Ectodermal cell (in vitro differentiated cells): Measurements from ENCODE around the gene ACER3.

ENCODE experiments used
- H3K27ac ChIP-seq: 2 replicates; pipeline ENCODE4 v1.7.0; 2013; ENCODE audit warnings: mild to moderate bottlenecking, low read depth, low read length; ENCODE audit not compliant: insufficient read depth, poor library complexity, severe bottlenecking
- H3K27me3 ChIP-seq: 2 replicates; pipeline ENCODE4 v1.7.0; 2013; ENCODE audit warnings: mild to moderate bottlenecking, low read length; ENCODE audit not compliant: insufficient read depth, control insufficient read depth, poor library complexity, severe bottlenecking
- H3K36me3 ChIP-seq: one replicate; pipeline ENCODE4 v1.7.0; 2013; ENCODE audit warnings: low read length; ENCODE audit not compliant: control insufficient read depth, insufficient read depth
- H3K4me1 ChIP-seq: one replicate; pipeline ENCODE4 v1.7.0; 2013; ENCODE audit warnings: low read length; ENCODE audit not compliant: control insufficient read depth, insufficient read depth
- H3K4me3 ChIP-seq: 2 replicates; pipeline ENCODE4 v1.7.0; 2013; ENCODE audit warnings: low read depth, low read length, control low read depth; ENCODE audit not compliant: insufficient read depth
- H3K9me3 ChIP-seq: 2 replicates; pipeline ENCODE4 v1.7.0; 2013; ENCODE audit warnings: mild to moderate bottlenecking, low read length, moderate library complexity; ENCODE audit not compliant: control insufficient read depth
- WGBS, 2 experiments: methylation state at CpG; one replicate each; pipeline ENCODE4 v1.1.7; 2013; ENCODE audit warnings: missing lambda C conversion rate in 2 of 2; 5-methylcytosine and 5-hydroxymethylcytosine counted together

ACER3 gene

DNA sequence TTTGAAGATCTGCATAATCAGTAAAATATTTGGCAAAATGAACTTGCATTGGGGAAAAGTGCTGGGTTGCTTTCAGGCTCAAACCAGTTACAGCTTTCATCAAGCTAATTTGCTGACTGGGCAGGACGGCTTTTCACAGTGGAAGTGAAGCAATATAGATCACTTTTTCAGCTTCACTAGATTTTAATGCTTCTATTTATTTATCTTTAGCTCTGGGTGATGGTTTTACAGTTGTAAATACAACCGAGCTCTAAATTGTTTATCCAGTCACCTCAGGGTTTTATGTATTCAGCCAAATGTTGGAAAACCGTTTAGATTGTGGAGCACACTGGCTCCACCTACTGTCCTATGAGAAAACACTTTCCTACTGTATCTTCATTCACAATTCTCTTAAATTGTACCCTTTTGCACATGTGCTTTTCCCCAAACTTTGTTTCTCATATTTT is 58.2 kb downstream of the ACER3 start:
- Histone ChIP-seq H3K4me3 (no peak overlapping the region), H3K27ac (no peak overlapping the region), H3K27me3 (no peaks in the 10 kb centered on the region), H3K36me3 (no peaks in the 10 kb centered on the region), H3K4me1 (no peaks in the 10 kb centered on the region), H3K9me3 (no peaks in the 10 kb centered on the region)
- 31 to 51% methylated on average over 3 of the region's 3 CpGs for WGBS, 2 experiments

DNA sequence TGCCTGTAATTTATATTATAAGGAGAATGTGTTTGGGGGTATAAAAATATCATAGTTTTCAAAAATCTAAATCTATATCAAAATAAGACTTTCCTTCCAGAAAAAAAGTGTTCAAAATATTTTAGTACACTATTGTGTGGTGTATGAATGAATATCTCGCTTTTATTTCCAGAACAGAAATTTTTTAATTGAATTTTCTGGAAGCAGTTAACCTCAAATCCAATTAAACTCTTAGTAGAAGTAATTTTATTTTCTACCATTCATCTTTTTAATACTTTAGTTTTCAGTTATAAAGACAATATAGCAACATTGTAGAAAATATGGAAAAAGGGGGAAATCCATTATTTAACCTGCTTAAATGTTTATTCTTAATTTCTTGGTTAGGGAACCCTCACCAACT is 58.7 kb downstream of the ACER3 start:
- Histone ChIP-seq H3K4me3 (no peak overlapping the region), H3K9me3 (no peaks in the 10 kb centered on the region), H3K36me3 (no peaks in the 10 kb centered on the region), H3K4me1 (no peaks in the 10 kb centered on the region), H3K27ac (no peak overlapping the region), H3K27me3 (no peaks in the 10 kb centered on the region)
- WGBS, 2 experiments, result no CpG with 5 or more reads among the region's 1 CpG

DNA sequence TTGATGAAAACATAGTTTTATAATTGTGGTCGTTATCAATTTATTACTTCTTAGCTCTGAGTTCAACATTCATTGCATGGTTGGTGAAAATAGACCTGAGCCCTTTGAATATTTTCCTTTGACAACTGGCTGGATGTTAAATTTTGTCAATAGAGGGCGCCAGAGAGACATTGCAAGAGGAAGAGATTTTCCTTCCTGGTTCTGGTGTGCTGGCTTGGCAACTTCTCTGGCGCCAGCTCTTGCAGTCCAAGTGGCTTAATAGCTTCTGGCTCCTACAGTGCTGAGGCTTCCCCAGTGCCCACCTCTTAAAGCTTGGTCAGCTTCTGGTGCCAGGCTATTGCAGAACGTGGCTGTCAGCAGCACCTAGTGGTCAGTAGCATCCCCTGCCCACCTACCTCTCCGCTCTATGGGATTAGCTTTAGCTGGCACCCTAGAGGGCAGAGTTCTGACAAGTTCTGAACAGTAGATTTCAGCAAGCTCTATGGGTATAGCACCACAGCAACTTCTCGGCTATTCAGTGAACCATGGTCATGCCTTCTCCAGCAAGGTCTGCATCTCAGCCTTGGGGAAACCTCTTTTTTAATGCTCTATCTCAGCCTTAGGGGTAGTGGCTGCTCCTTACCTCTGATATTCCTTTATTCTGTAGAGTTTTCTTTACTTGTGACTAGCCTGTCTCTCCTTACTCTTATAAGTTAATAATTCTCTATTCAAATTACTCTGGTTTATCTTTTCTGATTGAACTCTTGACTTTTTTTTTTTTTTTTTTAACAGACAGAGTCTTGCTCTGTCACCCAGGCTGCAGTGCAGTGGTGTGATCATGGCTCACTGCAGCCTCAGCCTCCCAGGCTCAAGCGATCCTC is 59.4 kb downstream of the ACER3 start:
- Histone ChIP-seq H3K27ac (no peak overlapping the region), H3K36me3 (no peaks in the 10 kb centered on the region), H3K27me3 (no peaks in the 10 kb centered on the region), H3K4me1 (no peaks in the 10 kb centered on the region), H3K9me3 (no peaks in the 10 kb centered on the region), H3K4me3 (no peak overlapping the region)
- WGBS, 2 experiments, result 44 to 55% methylated on average over 6 to 7 of the region's 7 CpGs

DNA sequence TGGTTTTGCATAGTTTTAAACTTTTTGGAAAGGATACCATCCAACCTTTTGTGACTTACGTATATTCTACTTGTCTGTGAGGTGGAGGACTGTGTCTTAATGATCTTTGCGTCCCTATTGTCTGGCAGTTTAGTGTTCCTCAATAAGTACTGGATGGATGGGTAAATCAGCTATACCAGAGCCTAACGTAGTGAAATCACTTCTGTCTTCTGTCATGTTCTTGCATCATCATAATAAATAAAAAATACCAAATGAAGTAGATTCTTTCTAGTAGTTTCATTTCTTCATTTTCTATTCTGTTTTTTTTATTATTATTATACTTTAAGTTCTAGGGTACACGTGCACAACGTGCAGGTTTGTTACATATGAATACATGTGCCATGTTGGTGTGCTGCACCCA is 66.4 kb downstream of the ACER3 start:
- no peaks in the 10 kb centered on the region for H3K4me1 ChIP-seq
- H3K27ac ChIP-seq, result no peak overlapping the region
- no peaks in the 10 kb centered on the region for H3K9me3 ChIP-seq
- 99 to 100% methylated on average over 3 of the region's 5 CpGs for WGBS, 2 experiments
- H3K27me3 ChIP-seq, result no peaks in the 10 kb centered on the region
- H3K36me3 ChIP-seq, result no peaks in the 10 kb centered on the region
- H3K4me3 ChIP-seq, result no peak overlapping the region

DNA sequence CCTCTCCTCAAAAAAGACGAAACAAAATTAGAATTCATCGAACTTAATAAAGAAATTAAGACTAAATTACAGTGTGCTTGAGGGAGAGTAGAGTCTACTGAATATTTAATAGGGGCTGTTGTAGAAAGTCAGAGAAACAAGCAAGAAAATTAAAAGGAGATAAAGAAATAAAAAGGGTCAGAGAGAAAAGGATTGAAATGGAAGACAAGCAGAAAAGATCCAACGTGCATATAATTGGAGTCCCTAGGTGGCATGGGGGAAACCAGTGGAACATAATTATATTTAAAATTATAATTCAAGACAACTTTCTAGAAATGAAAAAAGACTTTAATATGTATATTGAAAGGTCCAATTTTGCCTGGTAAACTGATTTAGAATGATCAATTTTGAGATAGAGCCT is 74.3 kb downstream of the ACER3 start:
- no peak overlapping the region for H3K4me3 ChIP-seq
- no peaks in the 10 kb centered on the region for H3K27me3 ChIP-seq
- no peak overlapping the region for H3K27ac ChIP-seq
- H3K36me3 ChIP-seq, result no peaks in the 10 kb centered on the region
- H3K4me1 ChIP-seq, result no peaks in the 10 kb centered on the region
- WGBS, 2 experiments, result 0 to 67% methylated on average over 1 to 3 of the region's 3 CpGs
- no peaks in the 10 kb centered on the region for H3K9me3 ChIP-seq

DNA sequence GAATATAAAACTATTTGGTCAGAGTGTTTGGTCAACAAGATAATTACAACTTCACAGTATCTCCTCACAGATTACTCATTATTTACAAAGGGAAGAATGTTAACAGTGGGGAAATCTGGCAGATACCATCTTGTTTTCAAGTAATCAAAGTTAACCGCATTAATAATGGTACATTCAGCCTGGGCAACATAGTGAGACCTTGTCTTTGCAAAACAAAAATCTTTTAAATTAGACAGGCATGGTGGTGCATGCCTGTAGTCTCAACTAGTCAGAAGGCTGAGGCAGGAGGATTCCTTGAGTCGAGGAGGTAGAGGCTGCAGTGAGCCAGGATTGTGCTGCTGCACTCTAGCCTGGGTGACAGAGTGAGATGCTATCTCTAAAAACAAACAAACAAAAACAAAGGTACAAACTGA is 78.5 kb downstream of the ACER3 start:
- WGBS, 2 experiments, result 91 to 94% methylated on average over 2 of the region's 2 CpGs
- no peaks in the 10 kb centered on the region for H3K9me3 ChIP-seq
- no peak overlapping the region for H3K4me3 ChIP-seq
- H3K4me1 ChIP-seq, result no peaks in the 10 kb centered on the region
- no peak overlapping the region for H3K27ac ChIP-seq
- no peaks in the 10 kb centered on the region for H3K36me3 ChIP-seq
- H3K27me3 ChIP-seq, result no peaks in the 10 kb centered on the region

DNA sequence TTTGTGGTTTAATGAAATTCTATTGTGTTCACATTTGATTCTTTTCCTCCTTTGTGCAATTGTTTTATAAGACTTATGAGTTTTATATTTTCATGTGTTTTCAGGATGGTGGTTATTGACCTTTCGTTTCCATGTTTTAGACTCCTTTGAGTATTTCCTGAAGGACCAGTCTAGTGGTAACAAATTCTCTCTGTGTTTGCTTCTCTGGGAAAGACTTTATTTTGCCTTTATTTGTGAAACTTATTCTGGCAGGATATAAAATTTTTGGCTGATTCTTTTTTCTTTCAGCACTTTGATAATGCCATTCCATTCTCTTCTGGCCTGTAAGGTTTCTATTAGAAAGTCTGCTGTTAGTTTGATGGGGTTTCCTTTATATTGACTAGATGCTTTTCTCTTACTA is 83.5 kb downstream of the ACER3 start:
- Histone ChIP-seq H3K36me3 (no peaks in the 10 kb centered on the region), H3K4me3 (no peak overlapping the region), H3K4me1 (no peaks in the 10 kb centered on the region), H3K9me3 (no peaks in the 10 kb centered on the region), H3K27ac (no peak overlapping the region), H3K27me3 (no peaks in the 10 kb centered on the region)
- 100% methylated on average over 1 of the region's 1 CpG for WGBS, 2 experiments

DNA sequence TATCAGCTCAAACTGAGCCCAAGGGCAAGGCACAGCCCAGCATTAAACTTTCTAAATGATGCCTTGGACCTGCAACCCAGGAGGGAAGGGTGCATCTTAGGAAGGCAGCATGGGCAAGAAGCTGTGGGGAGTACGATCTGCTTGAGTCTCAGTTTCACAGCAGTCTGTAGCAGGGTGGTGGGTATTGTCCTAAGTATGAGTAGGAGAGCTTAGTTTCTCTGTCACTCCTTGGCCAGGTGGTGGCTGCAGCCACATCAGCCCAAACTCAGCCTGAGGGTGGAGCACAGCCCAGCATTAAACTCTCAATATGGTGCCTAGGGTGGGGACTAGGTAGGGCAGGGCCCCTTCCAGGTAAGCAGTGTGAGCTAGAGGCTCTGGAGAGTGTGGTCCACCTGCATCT is 85.5 kb downstream of the ACER3 start:
- no peak overlapping the region for H3K27ac ChIP-seq
- no peaks in the 10 kb centered on the region for H3K27me3 ChIP-seq
- no peaks in the 10 kb centered on the region for H3K9me3 ChIP-seq
- WGBS, 2 experiments, result 94 to 96% methylated on average over 1 of the region's 1 CpG
- no peak overlapping the region for H3K4me3 ChIP-seq
- no peaks in the 10 kb centered on the region for H3K36me3 ChIP-seq
- no peaks in the 10 kb centered on the region for H3K4me1 ChIP-seq

DNA sequence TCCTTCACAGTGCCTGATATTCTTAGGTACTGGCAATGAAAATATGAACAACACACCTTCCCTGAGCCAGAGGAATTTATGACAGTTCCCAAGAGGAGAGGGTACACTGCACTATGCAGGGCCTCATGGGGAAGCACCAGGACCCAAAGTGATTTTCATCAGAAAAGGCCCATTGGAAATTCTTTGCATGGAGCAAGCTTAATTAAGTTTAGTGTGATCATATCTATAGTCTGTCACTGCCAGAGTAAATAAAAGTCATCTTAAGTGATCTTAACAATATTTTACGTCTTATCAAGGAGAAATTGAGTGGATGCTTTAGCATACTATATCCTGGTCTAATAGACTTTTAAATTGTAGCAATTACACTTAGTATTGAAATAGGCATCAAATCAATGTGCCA is 86.5 kb downstream of the ACER3 start:
- Histone ChIP-seq H3K4me3 (no peak overlapping the region), H3K27ac (no peak overlapping the region), H3K4me1 (no peaks in the 10 kb centered on the region), H3K27me3 (no peaks in the 10 kb centered on the region), H3K9me3 (no peaks in the 10 kb centered on the region), H3K36me3 (no peaks in the 10 kb centered on the region)
- no CpG with 5 or more reads among the region's 1 CpG for WGBS, 2 experiments

DNA sequence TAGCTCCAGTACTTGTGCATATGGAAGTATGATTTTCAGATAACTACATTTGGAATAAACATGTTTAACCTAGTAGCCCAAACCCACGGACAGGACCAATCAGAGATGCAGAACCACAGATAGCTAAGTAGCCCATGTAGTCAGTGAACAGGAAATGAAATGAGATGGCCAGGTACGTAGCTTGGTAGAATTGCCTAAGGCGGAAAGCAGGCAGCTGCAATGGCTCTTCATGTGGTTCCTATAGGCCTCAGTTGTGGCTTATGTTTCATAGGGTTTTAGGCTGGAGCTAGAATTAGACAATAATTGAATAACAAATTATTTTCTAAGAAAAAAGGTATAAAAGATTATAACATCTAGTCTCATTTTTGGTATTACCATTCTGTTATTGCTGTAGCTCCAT is 87.1 kb downstream of the ACER3 start:
- no peaks in the 10 kb centered on the region for H3K9me3 ChIP-seq
- H3K4me1 ChIP-seq, result no peaks in the 10 kb centered on the region
- no peak overlapping the region for H3K27ac ChIP-seq
- H3K27me3 ChIP-seq, result no peaks in the 10 kb centered on the region
- WGBS, 2 experiments, result 93 to 99% methylated on average over 3 of the region's 3 CpGs
- no peaks in the 10 kb centered on the region for H3K36me3 ChIP-seq
- no peak overlapping the region for H3K4me3 ChIP-seq
